Esophagus squamous epithelium (tissue), 4 donors: Measurements from ENCODE around the gene ITGA5.

ENCODE experiments used
- POLR2A ChIP-seq, 4 donors: fragments of 450-650 bp; IDR thresholded peaks; one replicate each; pipeline ENCODE4 v1.6.1; 2017; ENCODE audit warnings: antibody characterized with exemption in 4 of 4, mild to moderate bottlenecking in 4 of 4, moderate library complexity in 3 of 4
- TF ChIP-seq, protein P1 (sequence below), 6 experiments: fragments of 450-650 bp in 4 of 6; fragments of 200-600 bp in 2 of 6; sonication (generic) in 2 of 6; IDR thresholded peaks; one replicate each; pipeline ENCODE4 v1.5.1; 2016 to 2019; ENCODE audit warnings: antibody characterized with exemption in 6 of 6, mild to moderate bottlenecking in 4 of 6, moderate library complexity in 4 of 6

DNA sequence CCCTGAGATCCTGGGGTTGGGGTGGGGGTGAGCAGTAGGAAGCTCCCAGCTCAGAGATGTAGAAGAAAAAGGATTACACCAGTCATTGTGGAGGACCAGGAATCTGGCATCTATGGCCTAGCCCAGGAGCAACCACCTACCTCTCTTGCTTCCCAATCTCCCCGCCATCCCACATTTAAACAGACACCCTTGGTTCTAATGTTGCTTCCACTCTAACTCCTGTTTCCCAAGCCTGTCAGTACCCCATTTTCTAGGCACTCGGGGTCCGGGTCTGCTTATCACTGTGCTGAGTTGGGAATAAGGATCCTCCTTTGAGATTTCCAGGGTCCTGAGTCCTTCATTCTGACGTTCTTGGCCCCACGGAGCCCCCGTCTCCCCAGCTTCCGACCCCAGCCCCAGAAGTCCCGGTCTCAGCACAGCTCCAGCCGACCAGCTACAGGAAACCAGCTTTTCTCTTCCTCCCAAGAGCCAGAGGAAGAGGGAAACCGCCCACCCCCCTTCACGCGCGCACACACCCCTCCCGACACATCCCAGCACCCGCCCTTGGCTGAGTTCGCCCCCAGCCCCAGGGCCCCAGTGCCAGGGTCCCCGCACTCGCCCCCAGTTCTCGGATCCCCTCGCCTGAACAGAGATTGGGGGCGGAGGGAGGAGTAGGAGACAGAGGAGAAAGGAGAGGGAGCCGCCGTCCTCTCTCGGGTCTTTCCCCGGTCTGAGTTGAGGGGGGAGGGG is 1.2 kb downstream of the ITGA5 start:
- no peak for TF ChIP-seq POLR2A (IDR thresholded peaks at IDR 0.05)
- TF ChIP-seq, protein P1, sequence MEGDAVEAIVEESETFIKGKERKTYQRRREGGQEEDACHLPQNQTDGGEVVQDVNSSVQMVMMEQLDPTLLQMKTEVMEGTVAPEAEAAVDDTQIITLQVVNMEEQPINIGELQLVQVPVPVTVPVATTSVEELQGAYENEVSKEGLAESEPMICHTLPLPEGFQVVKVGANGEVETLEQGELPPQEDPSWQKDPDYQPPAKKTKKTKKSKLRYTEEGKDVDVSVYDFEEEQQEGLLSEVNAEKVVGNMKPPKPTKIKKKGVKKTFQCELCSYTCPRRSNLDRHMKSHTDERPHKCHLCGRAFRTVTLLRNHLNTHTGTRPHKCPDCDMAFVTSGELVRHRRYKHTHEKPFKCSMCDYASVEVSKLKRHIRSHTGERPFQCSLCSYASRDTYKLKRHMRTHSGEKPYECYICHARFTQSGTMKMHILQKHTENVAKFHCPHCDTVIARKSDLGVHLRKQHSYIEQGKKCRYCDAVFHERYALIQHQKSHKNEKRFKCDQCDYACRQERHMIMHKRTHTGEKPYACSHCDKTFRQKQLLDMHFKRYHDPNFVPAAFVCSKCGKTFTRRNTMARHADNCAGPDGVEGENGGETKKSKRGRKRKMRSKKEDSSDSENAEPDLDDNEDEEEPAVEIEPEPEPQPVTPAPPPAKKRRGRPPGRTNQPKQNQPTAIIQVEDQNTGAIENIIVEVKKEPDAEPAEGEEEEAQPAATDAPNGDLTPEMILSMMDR (IDR thresholded peaks at IDR 0.05) = no peak
